ENCODE data around the gene RGS7.
"Not testable (repeated sequence)": the region's sequence is repeated elsewhere in the genome, so short reads cannot be mapped to it uniquely, and the experiment has no call there.

The RGS7 gene

GRCh38 chr1:241311056-241311746 is 45.8 kb downstream of the RGS7 start:
- H3K4me1 Mint-ChIP-seq: no peaks in the 10 kb centered on the region
- no peak overlapping the region for H3K4me3 Mint-ChIP-seq
- no peaks in the 10 kb centered on the region for H3K36me3 Mint-ChIP-seq (ENCODE audit: low read depth)
- no peaks in the 10 kb centered on the region for H3K27me3 Mint-ChIP-seq
- no peak overlapping the region for H3K27ac Mint-ChIP-seq
- DNase-seq (no peak), ATAC-seq (no peak)
- no peaks in the 10 kb centered on the region for H3K9me3 Mint-ChIP-seq

- Mint-ChIP-seq H3K9me3 (no peaks in the 10 kb centered on the region), H3K36me3 (ENCODE audit: low read depth) (no peaks in the 10 kb centered on the region), H3K4me1 (no peaks in the 10 kb centered on the region), H3K27me3 (no peaks in the 10 kb centered on the region), H3K4me3 (no peak overlapping the region), H3K27ac (no peak overlapping the region)
- ATAC-seq (no peak), DNase-seq (no peak)
Observed at GRCh38 chr1:241310451-241310850, 46.6 kb downstream of the RGS7 start.

GRCh38 chr1:241309651-241310050 is 47.4 kb downstream of the RGS7 start:
- no peaks in the 10 kb centered on the region for H3K36me3 Mint-ChIP-seq (ENCODE audit: low read depth)
- no peak overlapping the region for H3K27ac Mint-ChIP-seq
- H3K4me3 Mint-ChIP-seq: no peak overlapping the region
- DNase-seq: no peak
- H3K9me3 Mint-ChIP-seq: peaks cover 3% of the 10 kb centered on the region
- H3K27me3 Mint-ChIP-seq: no peaks in the 10 kb centered on the region
- no peaks in the 10 kb centered on the region for H3K4me1 Mint-ChIP-seq
- ATAC-seq: no peak

DNA sequence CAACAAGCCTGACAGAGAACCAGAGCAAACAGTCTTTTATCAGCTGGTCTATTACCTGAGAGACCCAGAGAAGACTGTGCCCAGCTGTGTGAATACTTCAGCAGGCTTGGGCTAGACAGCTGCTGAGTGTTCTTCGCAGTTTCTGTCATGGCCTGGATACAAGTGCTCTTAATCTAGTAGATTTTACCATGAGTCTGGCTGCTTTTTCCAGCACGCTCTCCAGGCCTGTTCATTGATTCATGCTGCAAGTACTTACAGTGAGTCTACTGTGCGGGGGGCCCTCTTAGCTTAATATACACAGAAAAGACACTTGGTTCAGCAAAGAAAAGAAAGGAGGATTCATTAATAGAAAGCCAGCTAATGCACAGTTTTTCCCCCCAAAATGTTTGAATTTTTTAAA is 48.5 kb downstream of the RGS7 start:
- H3K4me3 Mint-ChIP-seq: no peak overlapping the region
- DNase-seq: no peak
- H3K27me3 Mint-ChIP-seq: no peaks in the 10 kb centered on the region
- H3K27ac Mint-ChIP-seq: no peak overlapping the region
- H3K36me3 Mint-ChIP-seq (ENCODE audit: low read depth): no peaks in the 10 kb centered on the region
- peaks cover 3% of the 10 kb centered on the region for H3K9me3 Mint-ChIP-seq
- no peak for ATAC-seq
- H3K4me1 Mint-ChIP-seq: no peaks in the 10 kb centered on the region

GRCh38 chr1:241308011-241308410 is 49.0 kb downstream of the RGS7 start:
- DNase-seq (no peak), ATAC-seq (no peak)
- Mint-ChIP-seq H3K27me3 (no peaks in the 10 kb centered on the region), H3K9me3 (peaks cover 7% of the 10 kb centered on the region), H3K4me1 (no peaks in the 10 kb centered on the region), H3K4me3 (no peak overlapping the region), H3K36me3 (ENCODE audit: low read depth) (no peaks in the 10 kb centered on the region), H3K27ac (no peak overlapping the region)

GRCh38 chr1:241306125-241306790 is 50.7 kb downstream of the RGS7 start:
- no peak for ATAC-seq
- peaks cover 12% of the 10 kb centered on the region for H3K9me3 Mint-ChIP-seq

GRCh38 chr1:241302024-241302423 is 55.0 kb downstream of the RGS7 start:
- H3K27me3 Mint-ChIP-seq, H3K4me1 Mint-ChIP-seq: not testable (repeated sequence)

More at GRCh38 chr1:241306125-241306790, 50.7 kb downstream of the RGS7 start:
- Mint-ChIP-seq H3K4me3 (no peak overlapping the region), H3K4me1 (no peaks in the 10 kb centered on the region), H3K27ac (no peak overlapping the region), H3K36me3 (ENCODE audit: low read depth) (no peaks in the 10 kb centered on the region), H3K27me3 (no peaks in the 10 kb centered on the region)
- no peak for DNase-seq

DNA sequence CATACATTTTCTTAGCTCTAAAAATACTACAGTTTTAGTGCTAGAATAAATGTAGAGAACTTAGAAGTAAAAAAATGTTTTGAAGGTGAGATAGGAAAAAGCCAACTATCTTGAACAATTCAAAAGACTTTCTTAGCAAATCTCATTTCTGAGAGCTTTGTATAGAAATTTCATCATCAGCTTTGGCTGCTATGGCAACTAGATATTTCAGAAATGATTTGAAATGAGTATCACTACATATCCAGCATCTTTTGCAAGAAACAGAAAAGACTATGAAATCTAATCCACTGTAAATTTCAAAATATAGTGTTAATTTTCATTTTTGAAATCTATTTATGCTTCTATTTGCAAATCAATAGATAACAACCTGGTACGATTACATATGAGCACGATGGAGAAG is 57.7 kb downstream of the RGS7 start:
- Mint-ChIP-seq H3K27ac (no peak overlapping the region), H3K27me3 (no peaks in the 10 kb centered on the region), H3K36me3 (ENCODE audit: low read depth) (no peaks in the 10 kb centered on the region), H3K4me3 (no peak overlapping the region), H3K4me1 (no peaks in the 10 kb centered on the region), H3K9me3 (peaks cover 16% of the 10 kb centered on the region)
- no peak for ATAC-seq
- DNase-seq: no peak

More at GRCh38 chr1:241302024-241302423, 55.0 kb downstream of the RGS7 start:
- not testable (repeated sequence) for H3K4me3 Mint-ChIP-seq; H3K36me3 Mint-ChIP-seq (ENCODE audit: low read depth); ATAC-seq; H3K27ac Mint-ChIP-seq; DNase-seq
- H3K9me3 Mint-ChIP-seq: peaks cover 19% of the 10 kb centered on the region

- no peak for ATAC-seq
- Mint-ChIP-seq H3K36me3 (ENCODE audit: low read depth) (no peaks in the 10 kb centered on the region), H3K27me3 (no peaks in the 10 kb centered on the region), H3K4me3 (no peak overlapping the region), H3K4me1 (no peaks in the 10 kb centered on the region), H3K27ac (no peak overlapping the region), H3K9me3 (peaks cover 4% of the 10 kb centered on the region)
- DNase-seq: no peak
Observed at GRCh38 chr1:241292973-241293372, 64.0 kb downstream of the RGS7 start.

DNA sequence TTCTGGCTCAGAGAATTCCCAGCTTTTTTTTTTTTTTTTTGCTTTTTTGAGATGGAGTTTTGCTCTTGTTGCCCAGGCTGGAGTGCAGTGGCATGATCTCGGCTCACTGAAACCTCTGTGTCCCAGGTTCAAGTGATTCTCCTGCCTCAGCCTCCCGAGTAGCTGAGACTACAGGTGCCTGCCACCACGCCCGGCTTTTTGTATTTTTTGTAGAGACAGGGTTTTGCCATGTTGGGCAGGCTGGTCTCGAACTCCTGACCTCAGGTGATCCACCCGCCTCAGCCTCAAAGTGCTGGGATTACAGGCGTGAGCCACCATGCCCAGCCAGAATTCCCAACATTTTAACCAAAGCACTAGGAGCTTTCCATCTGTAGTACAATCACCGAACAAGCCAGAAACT is 65.5 kb downstream of the RGS7 start:
- not testable (repeated sequence) for H3K36me3 Mint-ChIP-seq (ENCODE audit: low read depth)

DNA sequence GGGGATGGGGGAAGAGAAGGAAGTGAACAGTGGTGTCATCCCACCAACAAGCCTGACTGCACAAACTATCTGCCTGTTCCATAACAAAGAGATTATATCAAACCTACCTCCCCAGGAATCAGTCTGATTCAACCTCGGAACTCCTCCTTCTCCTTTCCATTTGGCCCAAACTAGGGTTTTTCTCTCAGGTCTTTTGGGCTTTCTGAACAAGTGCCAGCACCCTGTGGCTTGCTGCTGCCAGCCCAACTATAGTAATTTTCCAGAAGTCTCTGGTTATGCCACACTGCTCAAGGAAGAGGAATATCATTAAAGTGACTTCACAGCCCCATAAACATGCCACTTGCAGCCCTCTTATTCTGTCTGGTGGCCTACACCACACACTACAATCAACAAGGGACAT is 70.5 kb downstream of the RGS7 start:
- H3K27me3 Mint-ChIP-seq: no peaks in the 10 kb centered on the region
- no peaks in the 10 kb centered on the region for H3K36me3 Mint-ChIP-seq (ENCODE audit: low read depth)
- ATAC-seq: no peak
- H3K27ac Mint-ChIP-seq: no peak overlapping the region
- no peak for DNase-seq
- no peaks in the 10 kb centered on the region for H3K4me1 Mint-ChIP-seq
- H3K4me3 Mint-ChIP-seq: no peak overlapping the region
- H3K9me3 Mint-ChIP-seq: peaks cover 24% of the 10 kb centered on the region

More for the DNA sequence above, 65.5 kb downstream of the RGS7 start:
- H3K9me3 Mint-ChIP-seq: peaks cover 11% of the 10 kb centered on the region
- not testable (repeated sequence) for DNase-seq, H3K4me1 Mint-ChIP-seq, H3K4me3 Mint-ChIP-seq, ATAC-seq, H3K27ac Mint-ChIP-seq, H3K27me3 Mint-ChIP-seq

DNA sequence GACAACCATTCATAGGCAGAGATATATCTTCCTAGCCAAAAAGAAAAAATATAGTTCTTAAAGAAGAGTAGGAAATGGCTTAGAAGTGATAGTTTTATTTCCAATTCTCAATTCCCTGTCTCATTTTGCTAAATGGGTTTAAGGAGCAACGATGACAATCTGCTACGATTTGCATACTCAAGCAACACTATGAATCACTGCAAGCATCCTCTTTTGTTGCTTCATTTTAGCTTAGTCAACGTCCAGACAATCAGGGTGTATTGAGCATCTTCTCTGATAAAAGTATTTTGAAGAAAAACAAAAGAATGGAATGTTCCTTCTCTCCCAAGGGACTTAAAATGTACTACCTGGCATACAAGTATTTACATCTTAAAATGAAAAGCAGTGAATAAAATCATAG is 80.6 kb downstream of the RGS7 start:
- Mint-ChIP-seq H3K27ac (no peak overlapping the region), H3K27me3 (no peaks in the 10 kb centered on the region), H3K4me1 (no peaks in the 10 kb centered on the region), H3K9me3 (peaks cover 35% of the 10 kb centered on the region), H3K4me3 (no peak overlapping the region), H3K36me3 (ENCODE audit: low read depth) (peaks cover 3% of the 10 kb centered on the region)
- ATAC-seq (no peak), DNase-seq (no peak)

GRCh38 chr1:241275981-241276380 is 81.0 kb downstream of the RGS7 start:
- ATAC-seq (no peak), DNase-seq (no peak)
- no peak overlapping the region for H3K27ac Mint-ChIP-seq
- H3K9me3 Mint-ChIP-seq: peaks cover 32% of the 10 kb centered on the region
- H3K4me3 Mint-ChIP-seq: no peak overlapping the region
- H3K36me3 Mint-ChIP-seq (ENCODE audit: low read depth): peaks cover 3% of the 10 kb centered on the region
- H3K4me1 Mint-ChIP-seq: no peaks in the 10 kb centered on the region
- no peaks in the 10 kb centered on the region for H3K27me3 Mint-ChIP-seq

GRCh38 chr1:241275226-241275625 is 81.8 kb downstream of the RGS7 start:
- Mint-ChIP-seq H3K27me3 (no peaks in the 10 kb centered on the region), H3K4me3 (no peak overlapping the region), H3K27ac (no peak overlapping the region), H3K9me3 (peaks cover 32% of the 10 kb centered on the region), H3K36me3 (ENCODE audit: low read depth) (peaks cover 3% of the 10 kb centered on the region), H3K4me1 (no peaks in the 10 kb centered on the region)
- no peak for DNase-seq
- ATAC-seq: no peak

DNA sequence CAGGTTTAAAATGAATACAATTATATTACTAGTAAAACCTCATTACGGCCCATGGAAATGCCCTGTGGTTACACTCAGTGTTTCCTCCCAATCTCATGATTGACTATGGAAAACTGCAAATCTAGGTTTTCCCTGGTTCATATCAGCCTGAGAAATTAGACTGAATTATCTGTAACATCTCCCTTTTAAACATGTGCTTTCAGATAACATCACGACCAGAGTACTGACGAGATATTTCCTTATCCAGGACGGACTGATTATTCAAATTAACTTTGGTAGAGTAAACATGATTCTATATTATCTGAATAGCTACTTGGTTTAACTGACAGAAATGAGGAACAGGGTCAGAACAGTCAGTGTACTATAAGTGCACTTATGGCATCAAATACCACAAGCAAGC is 82.3 kb downstream of the RGS7 start:
- ATAC-seq (no peak), DNase-seq (no peak)
- Mint-ChIP-seq H3K27ac (no peak overlapping the region), H3K4me3 (no peak overlapping the region), H3K4me1 (no peaks in the 10 kb centered on the region), H3K9me3 (peaks cover 32% of the 10 kb centered on the region), H3K36me3 (ENCODE audit: low read depth) (peaks cover 3% of the 10 kb centered on the region), H3K27me3 (no peaks in the 10 kb centered on the region)

Data from activated naive CD8-positive, alpha-beta T cell treated with anti-CD3 and anti-CD28 coated beads, Interleukin-2, amount 50 U/mL, for 24 hours (primary cell).